HG03025 (cell line): ENCODE results near the gene INTS4.
"Not testable (repeated sequence)": the region's sequence is repeated elsewhere in the genome, so short reads cannot be mapped to it uniquely, and the experiment has no call there.

Source experiments
- ATAC-seq: cut with Tn5 transposase; IDR thresholded peaks from one replicate; pipeline ENCODE4 v1.9.1; 2021; ENCODE audit warnings: mild to moderate bottlenecking, moderate library complexity; ENCODE audit not compliant: unreplicated experiment, low FRiP score

INTS4 gene

DNA sequence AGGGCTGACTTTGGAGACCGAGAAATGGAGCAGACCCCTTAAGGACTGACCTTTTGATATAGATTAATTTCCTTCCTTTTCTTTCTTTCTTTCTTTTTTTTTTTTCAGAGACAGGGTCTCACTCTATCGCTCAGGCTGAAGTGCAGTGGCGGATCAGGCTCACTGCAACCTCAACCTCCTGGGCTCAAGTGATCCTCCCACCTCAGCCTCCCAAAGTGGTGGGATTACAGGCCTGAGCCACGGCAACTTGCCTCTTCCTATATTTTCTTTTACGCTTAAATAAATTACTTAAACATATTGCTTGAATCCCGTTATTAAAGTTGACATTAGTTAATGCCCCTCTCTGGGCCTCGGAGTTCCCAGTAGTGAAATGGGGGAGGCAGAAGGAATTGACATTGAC lies 29.0 kb upstream of the INTS4 start:
- no peak for ATAC-seq

- ATAC-seq, result no peak
These were observed 28.2 kb upstream of the INTS4 start, which contains the start of gene KCTD14 for GRCh38 chr11:78022397-78023396. Gene KCTD14, minus strand, starts transcription at chr11:78023276. Its CDS starts 27 bp downstream, at chr11:78023249.

DNA sequence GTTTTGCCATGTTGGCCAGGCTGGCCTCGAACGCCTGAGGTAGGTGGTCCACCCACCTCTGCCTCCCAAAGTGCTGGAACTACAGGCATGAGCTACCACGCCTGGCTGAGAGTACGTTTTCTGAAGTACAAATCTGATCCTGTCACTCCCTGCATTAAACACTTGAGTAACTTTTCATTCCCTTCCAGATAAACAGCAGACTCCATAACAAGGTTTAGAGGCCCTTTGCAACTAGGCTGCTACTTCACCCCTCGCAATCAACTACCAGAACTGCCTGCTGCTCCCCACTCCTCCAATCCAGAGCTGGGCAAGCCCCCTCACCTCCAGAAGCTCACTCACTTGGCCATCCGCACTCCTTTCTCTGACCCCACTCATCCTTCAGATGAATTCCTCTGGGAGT lies 27.1 kb upstream of the INTS4 start:
- ATAC-seq, result no peak

DNA sequence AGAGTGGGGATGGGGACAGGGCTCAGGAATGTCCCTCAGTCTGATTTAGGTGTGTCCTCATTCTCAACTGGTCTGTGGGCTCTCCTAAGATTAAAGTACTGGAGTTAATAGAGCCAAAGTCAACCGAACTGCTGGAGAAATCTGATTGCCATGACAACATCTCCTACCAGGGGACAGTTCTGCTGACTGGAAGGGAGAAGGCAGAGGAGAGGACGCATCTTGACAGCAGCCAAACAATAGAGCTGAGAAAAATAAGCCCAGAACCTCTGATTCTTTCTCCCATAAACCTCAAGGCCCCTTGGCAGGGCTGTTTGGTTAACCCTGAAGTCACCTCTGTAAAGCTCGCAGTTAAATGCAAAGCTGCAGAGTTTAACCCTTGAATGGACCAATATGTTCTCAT lies 25.8 kb upstream of the INTS4 start:
- ATAC-seq, result no peak

DNA sequence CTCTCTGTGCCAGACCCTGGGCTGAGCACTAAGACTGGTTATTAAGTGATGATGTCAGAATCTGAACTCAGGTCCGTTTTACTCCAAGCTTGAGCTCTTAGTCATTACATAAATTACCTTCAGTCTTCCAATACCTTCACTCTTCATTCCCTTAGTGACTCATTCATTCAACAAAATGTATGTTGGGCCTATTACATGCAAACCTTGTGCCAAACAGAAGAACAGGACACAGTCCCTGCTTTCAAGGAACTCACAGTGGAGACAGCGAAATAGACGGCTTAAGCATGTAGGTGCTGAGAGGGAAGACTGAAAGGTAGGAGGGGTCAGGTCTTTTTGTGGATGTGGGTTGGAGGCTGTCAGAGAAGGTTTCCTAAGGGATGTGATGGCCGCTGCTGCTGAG lies 25.3 kb upstream of the INTS4 start:
- ATAC-seq, result no peak

DNA sequence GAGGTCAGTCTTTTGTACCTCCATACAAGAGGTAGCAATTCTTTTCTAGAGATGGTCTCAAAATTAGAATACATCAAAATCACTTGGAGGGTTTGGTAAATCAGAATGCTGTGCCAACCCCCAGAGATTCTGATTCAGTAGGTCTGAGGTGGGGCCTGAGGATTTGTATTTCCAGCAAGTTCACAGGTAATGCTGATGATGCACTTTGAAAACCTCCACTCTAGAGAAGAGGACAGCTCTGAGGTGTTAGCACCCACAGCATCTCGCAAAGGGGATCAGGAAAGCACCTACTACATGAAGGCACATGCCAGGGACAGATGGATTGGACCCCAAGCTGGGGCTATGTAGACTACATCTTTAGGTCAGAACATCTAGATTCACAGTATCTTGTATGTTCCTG lies 21.4 kb upstream of the INTS4 start:
- no peak for ATAC-seq

- ATAC-seq, result not testable (repeated sequence)
These were observed 20.6 kb upstream of the INTS4 start for GRCh38 chr11:78014937-78015520.

DNA sequence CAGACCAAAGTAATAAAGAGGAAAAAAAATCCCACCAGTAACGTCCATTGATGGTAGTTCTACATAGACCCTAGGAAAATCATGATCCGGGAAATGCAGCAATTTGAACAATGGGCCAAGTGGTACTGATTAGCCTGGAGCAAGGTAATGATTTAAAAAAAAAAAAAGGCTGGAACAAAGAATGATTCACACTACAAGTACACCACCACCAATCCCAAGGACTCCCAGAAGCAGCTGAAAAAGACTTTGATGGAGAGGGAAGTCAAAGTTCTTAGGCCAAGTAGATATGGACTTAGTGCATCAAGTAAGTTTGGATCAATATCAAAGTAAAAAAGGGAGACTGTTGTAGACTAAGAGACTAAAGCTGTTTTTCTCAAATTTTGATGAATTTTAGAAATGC lies 16.8 kb upstream of the INTS4 start:
- no peak for ATAC-seq

DNA sequence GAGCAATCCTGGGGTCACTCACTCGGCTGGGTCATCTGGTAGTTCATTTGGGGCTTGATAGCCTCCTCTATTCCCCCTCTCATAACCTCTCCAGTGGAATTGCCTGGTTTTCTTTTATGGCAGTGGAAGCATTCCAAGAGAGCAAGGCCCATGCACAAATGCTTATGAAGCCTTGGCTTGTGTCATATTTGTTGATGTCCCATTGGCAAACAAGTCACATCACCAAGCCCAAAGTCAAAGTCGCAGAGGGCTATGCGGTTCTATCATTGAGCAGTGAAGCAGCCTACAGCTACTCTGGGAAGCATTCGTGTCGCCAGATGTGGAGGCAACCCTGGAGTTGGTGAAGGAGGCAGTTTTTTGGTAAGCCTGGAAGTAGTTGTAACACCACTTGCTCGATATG lies 16.3 kb upstream of the INTS4 start:
- ATAC-seq, result no peak

DNA sequence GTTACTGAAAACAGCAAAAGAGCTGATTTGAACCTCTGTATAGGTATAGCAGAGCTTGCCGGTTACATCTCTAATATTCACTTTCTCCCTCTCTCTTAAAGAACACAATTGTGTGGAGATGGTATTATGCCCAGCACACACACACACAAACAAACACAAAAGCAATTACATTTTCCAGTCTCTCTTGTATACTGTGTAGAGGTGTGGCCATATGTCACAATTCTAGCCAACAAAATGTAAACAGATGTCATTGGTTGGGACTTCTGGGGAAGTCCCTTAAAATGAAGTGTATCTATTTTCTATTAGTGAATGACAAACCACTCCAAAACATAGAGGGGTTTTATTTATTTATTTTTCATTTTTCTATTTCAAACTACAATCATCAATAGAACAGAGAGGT lies 15.8 kb upstream of the INTS4 start:
- ATAC-seq, result no peak

DNA sequence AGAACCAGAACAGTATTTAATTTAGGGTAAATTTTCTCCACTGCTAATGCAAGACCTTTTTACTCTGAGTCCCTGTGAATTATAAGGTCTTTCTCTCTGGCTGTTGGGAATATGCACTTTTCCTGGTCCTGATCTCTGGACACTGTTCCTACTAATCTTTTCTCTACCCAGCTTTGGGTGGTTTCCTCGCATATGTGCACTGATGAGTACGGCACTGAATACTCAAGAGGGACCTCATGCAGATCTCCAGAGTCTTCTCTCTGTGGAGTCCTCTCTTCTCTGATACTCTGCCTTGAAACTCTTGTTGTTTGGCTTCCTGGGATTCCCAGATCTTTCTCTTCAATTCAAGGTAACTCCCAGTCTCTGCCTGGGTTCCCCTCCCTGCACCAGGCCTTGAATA lies 14.6 kb upstream of the INTS4 start:
- ATAC-seq, result no peak

DNA sequence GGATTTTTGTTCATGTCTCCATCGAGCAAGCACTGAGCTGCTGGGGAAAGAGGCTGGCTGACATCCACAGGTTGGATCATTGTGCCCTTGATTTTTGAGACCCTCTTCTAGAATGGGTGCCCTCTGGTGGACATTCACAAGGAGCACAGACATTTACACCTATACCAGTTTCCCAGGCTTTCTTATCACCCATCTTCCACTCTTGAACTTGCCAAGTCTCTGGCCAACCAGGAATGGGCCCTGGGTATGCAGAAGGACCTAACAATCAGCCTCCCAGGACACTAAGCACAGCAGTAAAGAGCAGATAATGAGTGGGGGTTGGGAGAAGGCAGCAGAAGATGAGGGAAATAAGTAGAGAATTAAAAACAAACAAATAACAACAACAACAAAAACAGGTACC lies 5.7 kb upstream of the INTS4 start:
- no peak for ATAC-seq

DNA sequence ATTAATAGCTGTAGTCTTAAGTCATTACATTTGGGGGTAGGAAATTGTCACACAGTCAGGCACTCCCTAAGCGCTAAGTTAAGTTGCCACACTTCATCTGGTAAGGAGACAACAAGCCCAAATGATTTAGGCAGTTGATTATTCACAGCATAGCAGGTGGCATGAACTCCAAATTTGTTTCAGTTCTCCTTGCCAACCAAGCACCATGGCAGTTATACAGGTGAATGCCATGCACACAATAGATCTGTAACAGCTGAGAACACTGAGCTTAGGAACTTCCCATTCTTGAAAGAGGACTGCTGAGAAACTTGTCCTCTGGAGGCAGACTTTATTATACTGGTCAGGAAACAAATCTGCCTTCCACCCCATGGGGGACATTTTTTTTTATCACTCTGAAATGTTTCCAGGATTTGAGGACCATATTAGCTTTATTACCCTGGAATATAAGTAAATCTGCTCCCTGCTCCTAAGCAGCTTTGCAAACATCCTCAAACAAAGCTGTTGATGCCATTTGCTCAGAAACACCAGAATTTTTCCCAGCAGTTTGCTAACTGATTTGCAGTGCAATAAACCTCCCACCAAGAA lies 5.1 kb upstream of the INTS4 start:
- no peak for ATAC-seq

DNA sequence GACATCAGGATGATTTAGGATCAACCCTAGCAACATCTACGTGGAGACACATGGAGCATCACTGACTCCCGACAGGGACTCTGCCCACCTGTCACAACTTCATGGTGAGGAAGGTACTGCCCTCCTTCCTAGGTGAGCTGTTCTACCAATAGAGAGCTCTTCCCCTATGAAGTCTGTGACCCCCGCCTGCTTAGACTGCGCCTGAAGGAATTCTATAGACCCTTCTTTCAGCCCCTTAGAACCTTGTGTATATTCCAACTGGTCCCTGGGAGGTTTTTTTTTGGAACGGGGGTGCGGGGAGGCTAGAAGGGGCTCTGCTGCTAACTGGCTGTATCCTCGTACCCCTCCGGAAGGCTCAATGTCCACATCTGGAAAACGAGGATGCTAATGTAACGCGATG lies 566 bp downstream of the INTS4 start:
- no peak for ATAC-seq

DNA sequence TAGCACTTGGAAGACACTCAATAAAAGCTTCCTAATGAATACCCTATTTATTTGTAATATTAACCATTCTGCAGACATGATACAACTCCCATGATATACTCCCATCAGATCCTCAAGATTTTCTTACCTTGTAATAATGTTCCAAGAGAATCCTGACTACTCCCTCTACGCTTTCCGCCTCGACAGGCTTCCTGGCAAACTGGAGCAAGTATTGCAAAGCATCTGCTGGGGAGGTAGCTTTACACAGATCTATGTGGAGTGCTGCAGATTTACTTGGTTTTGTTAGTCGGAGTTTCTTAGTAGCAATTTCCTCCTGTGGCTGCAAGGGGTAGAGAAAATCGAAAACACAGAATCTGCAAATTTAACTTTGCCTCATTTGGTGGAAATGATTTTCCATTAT lies 3.5 kb downstream of the INTS4 start:
- no peak for ATAC-seq

GRCh38 chr11:77986456-77986855 lies 8.0 kb downstream of the INTS4 start:
- not testable (repeated sequence) for ATAC-seq

GRCh38 chr11:77981346-77981947 lies 13.0 kb downstream of the INTS4 start:
- no peak for ATAC-seq

DNA sequence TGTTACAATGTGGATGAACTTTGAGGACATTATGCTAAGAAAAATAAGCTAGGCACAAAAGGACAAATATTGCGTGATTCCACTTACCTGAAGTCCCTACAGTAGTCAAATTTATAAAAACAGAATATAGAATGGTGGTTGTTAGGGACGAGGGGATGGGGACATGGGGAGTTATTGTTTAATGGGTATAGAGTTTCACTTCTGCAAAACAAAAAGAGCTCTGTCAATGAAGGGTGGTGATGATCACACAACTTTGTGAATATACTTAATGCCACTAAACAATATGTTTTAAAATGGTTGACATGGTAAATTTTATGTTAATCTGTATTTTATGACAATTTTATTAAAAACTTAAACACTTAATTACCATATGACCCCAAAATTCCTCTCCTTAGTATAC lies 26.1 kb downstream of the INTS4 start:
- no peak for ATAC-seq

DNA sequence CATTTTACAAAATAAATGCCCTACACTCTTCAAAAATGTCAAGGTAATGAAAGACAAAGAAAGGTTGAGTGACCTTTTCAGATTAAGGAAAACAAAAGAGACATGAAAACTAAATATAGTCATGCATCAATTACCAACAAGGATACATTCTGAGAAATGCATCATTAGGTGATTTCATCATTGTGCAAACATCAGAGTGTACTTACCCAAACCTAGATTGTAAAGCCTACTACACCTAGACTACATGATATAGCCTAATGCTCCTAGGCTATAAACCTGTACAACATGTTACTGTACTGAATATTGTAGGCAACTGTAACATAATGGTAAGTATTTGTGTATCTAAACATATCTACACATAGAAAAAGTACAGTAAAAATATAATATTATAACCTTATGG lies 26.7 kb downstream of the INTS4 start:
- ATAC-seq, result no peak

GRCh38 chr11:77967121-77967520 lies 27.3 kb downstream of the INTS4 start:
- ATAC-seq, result no peak

DNA sequence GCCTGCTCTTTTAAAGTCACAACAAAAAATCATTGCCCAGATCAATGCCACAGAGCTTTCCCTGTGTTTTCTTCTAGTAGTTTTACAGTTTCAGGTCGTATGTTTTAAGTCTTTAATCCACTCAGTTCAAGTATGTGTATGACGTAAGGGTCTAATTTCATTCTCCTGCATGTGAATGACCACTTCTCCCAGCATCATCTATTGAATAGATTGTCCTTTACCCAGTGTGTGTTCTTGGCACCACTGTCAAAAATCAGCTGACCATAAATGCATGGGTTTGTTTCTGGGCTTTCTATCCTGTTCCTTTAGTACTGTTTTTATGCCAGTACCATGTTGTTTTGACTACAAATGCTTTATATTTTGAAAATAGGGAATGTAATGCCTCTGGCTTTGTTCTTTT lies 28.1 kb downstream of the INTS4 start:
- no peak for ATAC-seq
